Mesothelial cell of epicardium (in vitro differentiated cells): ENCODE results near the gene MIA2. TPM values are rescaled to one million over a fixed set of nuclear protein-coding genes. Genes with fewer than 3 reads are reported as not detected.

Experiments
- DNase-seq, 2 experiments: peaks; one replicate each; pipeline ENCODE4 v3.0.0; 2021; ENCODE audit warnings: low spot score in 2 of 2; ENCODE audit not compliant: unreplicated experiment in 2 of 2
- H3K27ac Mint-ChIP-seq: 2 replicates; pipeline ENCODE4 v1.8.0; 2021; ENCODE audit warnings: mixed read lengths
- H3K27me3 Mint-ChIP-seq: 2 replicates; pipeline ENCODE4 v1.8.0; 2021; ENCODE audit warnings: low read depth, mixed read lengths
- H3K36me3 Mint-ChIP-seq: 2 replicates; pipeline ENCODE4 v1.8.0; 2021; ENCODE audit warnings: mixed read lengths
- H3K4me1 Mint-ChIP-seq: 2 replicates; pipeline ENCODE4 v1.8.0; 2021; ENCODE audit warnings: mixed read lengths
- H3K4me3 Mint-ChIP-seq: 2 replicates; pipeline ENCODE4 v1.8.0; 2021; ENCODE audit warnings: mild to moderate bottlenecking, moderate library complexity, mixed read lengths
- H3K9me3 Mint-ChIP-seq: 2 replicates; pipeline ENCODE4 v1.8.0; 2021; ENCODE audit warnings: mixed read lengths
- total RNA-seq: library from RNA; stranded (reverse); gene quantifications from 3 replicates; pipeline ENCODE4 v1.2.1, GENCODE V29; 2021
- TF ChIP-seq, protein P1 (sequence below): fragments of 200-600 bp; sonication (generic); IDR thresholded peaks from one replicate; pipeline ENCODE4 v1.5.0; 2021; ENCODE audit warnings: antibody characterized with exemption; ENCODE audit not compliant: unreplicated experiment

The MIA2 gene
- total RNA-seq, 1 donor from 2014 or later: 18.9 TPM

DNA sequence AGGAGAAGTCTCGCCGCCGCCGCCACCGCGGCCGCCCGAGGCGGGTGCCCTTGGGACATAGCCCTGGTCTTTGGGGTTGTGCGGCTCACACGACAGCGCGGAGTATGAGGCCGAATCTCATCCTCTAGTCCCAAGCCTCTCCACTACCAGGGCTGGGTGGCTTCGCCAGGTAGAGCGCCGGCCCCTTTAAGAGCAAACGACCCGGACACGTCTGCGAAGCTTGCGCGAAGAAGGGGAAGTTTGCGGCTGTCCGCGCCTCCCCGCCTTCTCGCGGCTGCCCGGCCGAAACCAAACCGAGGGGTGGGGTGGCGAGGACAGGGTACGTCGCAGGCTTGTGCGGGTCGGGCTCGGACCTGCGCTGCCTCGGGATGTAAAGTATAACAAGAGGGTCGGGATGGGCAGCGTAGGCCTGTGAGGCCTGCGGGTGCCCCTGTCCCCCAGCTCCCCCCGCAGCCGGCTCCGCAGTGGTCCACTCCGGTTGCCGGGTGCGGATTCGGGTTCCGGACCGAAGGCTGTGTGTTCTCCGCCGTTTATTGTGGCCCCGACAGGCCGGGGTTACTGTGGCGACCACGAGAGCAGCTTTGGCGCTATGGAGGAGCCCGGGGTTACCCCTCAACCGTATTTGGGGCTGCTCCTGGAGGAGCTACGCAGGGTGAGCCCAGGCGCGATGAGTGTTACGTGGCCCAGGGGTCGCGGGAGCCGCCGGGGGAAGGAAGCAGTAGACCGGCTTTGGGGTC lies 33.3 kb downstream of the MIA2 start:
- Mint-ChIP-seq H3K9me3 (peaks cover 14% of the 10 kb centered on the region), H3K27me3 (no peaks in the 10 kb centered on the region), H3K27ac (peak overlapping the region; percentile 98), H3K4me1 (peaks cover 33% of the 10 kb centered on the region), H3K4me3 (peak overlapping the region; percentile 93), H3K36me3 (peaks cover 6% of the 10 kb centered on the region)
- TF ChIP-seq, protein P1, sequence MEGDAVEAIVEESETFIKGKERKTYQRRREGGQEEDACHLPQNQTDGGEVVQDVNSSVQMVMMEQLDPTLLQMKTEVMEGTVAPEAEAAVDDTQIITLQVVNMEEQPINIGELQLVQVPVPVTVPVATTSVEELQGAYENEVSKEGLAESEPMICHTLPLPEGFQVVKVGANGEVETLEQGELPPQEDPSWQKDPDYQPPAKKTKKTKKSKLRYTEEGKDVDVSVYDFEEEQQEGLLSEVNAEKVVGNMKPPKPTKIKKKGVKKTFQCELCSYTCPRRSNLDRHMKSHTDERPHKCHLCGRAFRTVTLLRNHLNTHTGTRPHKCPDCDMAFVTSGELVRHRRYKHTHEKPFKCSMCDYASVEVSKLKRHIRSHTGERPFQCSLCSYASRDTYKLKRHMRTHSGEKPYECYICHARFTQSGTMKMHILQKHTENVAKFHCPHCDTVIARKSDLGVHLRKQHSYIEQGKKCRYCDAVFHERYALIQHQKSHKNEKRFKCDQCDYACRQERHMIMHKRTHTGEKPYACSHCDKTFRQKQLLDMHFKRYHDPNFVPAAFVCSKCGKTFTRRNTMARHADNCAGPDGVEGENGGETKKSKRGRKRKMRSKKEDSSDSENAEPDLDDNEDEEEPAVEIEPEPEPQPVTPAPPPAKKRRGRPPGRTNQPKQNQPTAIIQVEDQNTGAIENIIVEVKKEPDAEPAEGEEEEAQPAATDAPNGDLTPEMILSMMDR: no peak
- DNase-seq: peak; percentile 37 to 77

DNA sequence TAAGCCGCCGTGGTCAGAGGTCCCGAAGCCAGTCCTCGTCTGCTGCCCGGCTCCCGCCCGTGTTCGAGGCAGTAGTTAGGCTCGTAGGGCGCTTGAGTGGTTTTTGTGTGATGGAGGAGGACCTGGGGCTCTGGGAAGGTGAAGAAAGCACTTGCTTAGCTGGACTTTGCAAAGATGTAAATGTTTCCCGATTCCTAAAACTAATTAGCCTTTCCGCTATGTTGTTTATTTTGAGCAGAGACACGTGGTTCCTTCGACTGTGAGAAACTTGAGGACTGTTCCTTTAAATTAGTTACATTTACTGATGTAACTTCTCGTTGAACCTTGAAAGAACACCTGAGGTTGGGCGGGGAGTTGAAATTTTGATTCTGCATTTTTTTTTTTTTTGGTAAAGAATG lies 33.9 kb downstream of the MIA2 start:
- peak overlapping the region; percentile 93 for H3K4me3 Mint-ChIP-seq
- H3K36me3 Mint-ChIP-seq: peaks cover 6% of the 10 kb centered on the region
- H3K9me3 Mint-ChIP-seq: peaks cover 13% of the 10 kb centered on the region

DNA sequence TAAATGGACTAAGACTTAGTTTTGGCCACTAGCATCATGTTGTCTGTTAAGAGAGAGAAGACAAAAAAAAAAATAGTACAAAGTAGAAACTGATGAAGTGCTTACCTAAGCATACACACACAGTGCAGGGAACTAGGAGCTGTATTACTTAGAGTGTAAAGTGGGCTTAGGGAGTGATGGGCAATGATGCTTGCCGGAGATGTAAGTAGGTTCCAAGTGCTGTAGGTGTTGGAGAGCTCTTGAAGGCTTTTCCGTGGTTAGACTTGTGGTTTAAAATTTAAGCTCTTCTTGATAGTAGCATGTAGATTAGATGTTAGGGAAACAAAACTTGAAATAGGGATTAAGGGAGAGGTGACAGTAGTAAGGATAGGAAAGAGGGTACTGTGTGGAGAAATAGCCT lies 34.7 kb downstream of the MIA2 start:
- no peak for DNase-seq
- peaks cover 33% of the 10 kb centered on the region for H3K4me1 Mint-ChIP-seq
- H3K4me3 Mint-ChIP-seq: peak overlapping the region; percentile 93
- TF ChIP-seq, protein P1: no peak
- peaks cover 20% of the 10 kb centered on the region for H3K9me3 Mint-ChIP-seq
- peaks cover 14% of the 10 kb centered on the region for H3K36me3 Mint-ChIP-seq
- H3K27ac Mint-ChIP-seq: peak overlapping the region; percentile 98
- H3K27me3 Mint-ChIP-seq: no peaks in the 10 kb centered on the region

More for the DNA sequence above, 33.9 kb downstream of the MIA2 start:
- peak overlapping the region; percentile 98 for H3K27ac Mint-ChIP-seq
- H3K27me3 Mint-ChIP-seq: no peaks in the 10 kb centered on the region
- DNase-seq: peak in 1 of 2 experiments; percentile 28
- peaks cover 33% of the 10 kb centered on the region for H3K4me1 Mint-ChIP-seq
- TF ChIP-seq, protein P1: no peak

DNA sequence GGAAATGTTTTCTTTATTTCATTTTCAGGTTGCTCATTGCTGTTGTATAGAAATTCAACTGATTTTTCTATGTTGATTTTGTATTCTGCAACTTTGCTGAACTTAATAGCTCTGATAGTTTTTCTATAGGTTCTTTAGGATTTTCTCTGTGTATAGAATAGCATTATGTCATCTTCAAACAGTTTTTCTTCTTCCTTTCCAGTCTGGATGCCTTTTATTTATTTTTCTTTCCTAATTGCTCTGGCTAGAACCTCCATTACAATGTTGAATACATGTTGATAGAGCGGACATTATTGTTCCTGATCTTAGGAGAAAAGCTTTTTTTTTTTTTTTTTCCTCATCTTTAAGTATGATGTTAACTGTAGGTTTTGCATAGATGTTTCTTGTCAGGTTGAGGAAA lies 39.2 kb downstream of the MIA2 start:
- peaks cover 25% of the 10 kb centered on the region for H3K4me1 Mint-ChIP-seq
- peaks cover 18% of the 10 kb centered on the region for H3K36me3 Mint-ChIP-seq
- no peaks in the 10 kb centered on the region for H3K27me3 Mint-ChIP-seq
- H3K9me3 Mint-ChIP-seq: peaks cover 25% of the 10 kb centered on the region
- DNase-seq: no peak
- no peak overlapping the region for H3K27ac Mint-ChIP-seq
- no peak overlapping the region for H3K4me3 Mint-ChIP-seq
- TF ChIP-seq, protein P1: no peak

DNA sequence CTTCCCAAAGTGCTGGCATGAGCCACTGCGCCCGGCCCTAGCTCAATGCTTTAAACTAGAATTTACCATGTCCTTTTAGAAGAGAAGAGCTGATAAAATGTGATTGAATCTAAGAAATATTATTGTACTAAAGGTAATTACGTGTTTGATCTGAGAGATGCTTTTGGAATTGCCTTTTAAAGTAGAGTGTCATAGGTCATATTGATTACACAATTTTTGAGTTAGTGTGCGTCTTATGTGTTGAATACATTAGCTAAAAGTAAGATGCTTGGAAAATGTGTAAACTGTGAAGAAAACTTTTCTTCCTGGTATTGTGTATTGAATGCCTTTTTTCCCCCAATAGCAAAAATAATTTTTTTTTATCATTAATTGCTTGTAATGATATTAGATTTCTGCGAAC lies 41.7 kb downstream of the MIA2 start:
- H3K4me3 Mint-ChIP-seq: no peak overlapping the region
- H3K36me3 Mint-ChIP-seq: peaks cover 37% of the 10 kb centered on the region
- peaks cover 32% of the 10 kb centered on the region for H3K9me3 Mint-ChIP-seq
- no peak for DNase-seq
- H3K4me1 Mint-ChIP-seq: peaks cover 15% of the 10 kb centered on the region
- TF ChIP-seq, protein P1: no peak
- peak overlapping the region; percentile 84 for H3K27ac Mint-ChIP-seq
- no peaks in the 10 kb centered on the region for H3K27me3 Mint-ChIP-seq
